ENCODE measurements around the gene CORO6.
A peak's percentile ranks its signal among the peaks of the same experiment; 100 is the strongest.

CORO6 gene

DNA sequence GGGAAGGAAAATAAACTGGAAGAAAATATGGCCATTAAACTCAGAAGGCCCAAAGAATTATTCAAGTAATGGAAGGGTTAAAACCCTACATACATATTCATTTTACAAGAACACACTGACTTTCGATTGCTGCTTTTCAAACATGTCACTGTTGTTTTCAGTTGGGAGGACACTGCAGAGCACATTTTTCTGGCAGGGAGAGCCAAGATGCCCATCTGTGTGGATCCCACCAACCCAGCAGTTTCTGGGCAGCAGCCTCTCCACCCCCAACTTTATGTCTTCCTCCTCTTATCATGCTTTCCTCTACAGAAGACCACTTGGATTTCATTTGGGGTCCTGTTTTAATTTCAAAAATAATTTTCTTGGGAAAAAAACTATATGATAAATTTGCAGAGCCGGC is 7.1 kb upstream of the CORO6 start:
- DNase-seq: no peak

DNA sequence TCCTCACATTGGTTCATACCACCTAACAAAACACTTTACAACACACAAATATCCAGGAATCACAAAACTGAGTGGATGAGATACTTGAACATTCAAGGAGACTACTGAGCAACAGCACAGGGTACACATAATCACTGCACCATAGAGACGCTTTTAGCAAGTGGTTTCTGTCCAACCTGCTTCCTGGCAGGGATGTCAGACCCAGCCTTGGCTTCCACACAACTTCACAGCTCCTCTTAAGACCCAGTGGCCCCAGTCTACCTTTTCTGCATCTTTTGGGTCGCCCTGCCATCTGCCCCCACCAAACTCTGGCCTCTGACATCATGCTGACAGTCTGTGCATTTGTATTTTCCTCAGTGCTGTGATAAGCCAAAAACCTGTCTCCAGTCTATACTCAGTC is 5.9 kb upstream of the CORO6 start:
- DNase-seq: no peak

DNA sequence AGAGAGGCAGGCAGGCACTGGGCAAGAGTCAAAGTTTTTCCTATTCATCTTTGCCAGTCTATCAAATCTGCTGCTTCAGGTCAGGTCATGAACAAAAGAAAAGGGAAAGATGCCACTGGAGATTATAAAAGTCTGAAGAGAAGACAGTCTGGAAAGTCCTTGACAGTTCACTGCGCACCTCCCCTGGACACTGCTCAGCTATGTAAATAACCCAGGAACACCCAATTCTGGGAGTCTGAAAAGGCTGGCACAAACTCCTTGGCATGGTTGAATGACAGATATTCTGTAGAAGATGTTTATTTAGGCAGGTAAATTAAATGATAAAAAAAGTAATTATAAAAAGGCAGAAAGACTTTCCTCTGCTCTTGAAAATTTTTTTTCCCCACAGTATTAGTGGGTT is 5.2 kb upstream of the CORO6 start:
- no peak for DNase-seq

DNA sequence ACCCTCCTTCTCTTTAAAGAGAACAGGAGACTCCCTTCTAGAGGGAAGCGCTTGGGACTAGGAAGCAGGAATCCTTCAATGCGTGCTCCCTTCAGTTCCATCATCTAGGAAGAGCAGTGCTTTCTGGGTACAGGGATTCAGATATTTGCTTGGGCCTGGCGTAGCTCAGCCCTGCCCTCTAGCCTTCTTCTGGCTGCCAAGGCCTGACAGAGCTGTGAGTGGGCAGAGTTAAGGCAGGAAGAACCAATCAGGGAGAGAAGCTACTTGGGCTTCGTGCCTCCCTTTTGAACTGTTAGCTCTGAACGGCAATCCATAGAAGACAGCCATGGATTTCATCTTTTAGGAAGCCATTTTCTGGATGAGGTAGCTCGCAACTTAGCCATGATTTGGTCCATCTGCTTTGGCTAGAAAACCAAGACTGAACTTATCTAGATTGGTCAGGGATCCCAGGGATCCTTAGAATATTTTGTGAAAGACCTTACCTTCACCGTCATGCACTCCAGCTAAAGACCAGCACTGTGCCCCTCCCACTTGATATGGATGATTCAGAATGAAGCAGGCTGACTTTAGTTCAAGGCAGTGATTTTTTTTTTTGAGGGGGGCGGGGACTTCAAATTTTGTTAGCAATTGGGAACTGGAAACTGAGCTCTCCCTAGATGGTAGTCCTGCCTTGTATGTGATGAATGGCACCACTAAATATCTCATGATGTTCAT is 2.5 kb upstream of the CORO6 start:
- DNase-seq: peak; percentile 36

DNA sequence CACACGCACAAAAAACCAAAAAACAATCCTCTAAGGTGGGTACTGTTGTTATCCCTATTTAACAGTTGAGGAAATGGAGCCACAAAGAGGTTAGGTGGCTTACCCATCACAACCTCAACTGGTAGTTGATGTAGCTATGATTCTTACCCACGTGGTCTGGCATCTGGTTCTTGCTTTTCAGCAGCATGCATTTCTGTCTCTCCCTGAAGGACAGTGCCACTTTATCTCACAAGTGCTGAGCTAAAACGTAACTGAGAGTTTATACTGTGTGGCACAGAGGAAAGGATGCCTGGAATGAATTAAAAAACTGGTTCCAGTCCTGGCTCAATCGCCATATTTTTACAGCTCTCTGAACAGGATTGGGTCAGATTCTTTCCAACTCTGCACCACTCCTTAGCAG is 1.9 kb upstream of the CORO6 start:
- no peak for DNase-seq

DNA sequence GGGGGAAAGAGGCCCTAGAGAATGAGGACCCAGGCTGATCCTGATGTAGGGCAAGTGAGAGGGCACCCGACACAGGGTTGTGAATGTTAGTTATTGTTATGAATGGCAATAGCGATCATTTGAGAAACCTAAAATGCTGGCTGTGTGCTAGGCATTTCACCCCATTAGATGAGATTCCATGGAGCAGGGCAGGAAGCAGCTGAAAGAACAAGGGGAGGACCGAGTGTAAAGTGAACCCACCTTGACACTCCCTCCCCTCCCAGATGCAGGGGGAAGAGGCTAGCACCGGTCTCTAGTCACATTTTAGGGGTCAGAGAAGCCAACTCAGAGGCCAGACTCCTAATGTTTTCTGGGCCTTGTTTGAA is 553 bp upstream of the CORO6 start:
- DNase-seq: no peak

DNA sequence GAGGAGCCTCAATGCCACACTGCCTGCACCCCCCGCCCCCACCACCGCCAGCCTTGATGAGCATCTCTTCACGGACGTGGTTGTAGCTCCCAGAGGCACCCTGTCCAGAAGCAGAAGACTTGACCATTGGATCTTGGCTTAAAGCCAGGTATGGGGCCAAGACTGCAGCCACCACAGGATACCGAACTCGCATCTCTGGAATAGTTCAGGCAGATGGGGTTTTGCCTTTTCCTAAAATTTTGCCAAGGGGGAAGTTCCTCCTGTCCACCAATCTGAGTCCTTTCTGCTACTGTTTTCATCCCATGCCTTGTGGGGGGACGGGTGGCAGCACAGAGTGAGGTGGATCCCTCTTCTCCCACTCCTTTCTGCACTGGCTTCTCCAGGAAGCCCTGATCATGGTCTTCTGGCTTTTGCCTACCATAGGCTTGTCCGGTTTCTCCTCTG is 939 bp downstream of the CORO6 start:
- no peak for DNase-seq

DNA sequence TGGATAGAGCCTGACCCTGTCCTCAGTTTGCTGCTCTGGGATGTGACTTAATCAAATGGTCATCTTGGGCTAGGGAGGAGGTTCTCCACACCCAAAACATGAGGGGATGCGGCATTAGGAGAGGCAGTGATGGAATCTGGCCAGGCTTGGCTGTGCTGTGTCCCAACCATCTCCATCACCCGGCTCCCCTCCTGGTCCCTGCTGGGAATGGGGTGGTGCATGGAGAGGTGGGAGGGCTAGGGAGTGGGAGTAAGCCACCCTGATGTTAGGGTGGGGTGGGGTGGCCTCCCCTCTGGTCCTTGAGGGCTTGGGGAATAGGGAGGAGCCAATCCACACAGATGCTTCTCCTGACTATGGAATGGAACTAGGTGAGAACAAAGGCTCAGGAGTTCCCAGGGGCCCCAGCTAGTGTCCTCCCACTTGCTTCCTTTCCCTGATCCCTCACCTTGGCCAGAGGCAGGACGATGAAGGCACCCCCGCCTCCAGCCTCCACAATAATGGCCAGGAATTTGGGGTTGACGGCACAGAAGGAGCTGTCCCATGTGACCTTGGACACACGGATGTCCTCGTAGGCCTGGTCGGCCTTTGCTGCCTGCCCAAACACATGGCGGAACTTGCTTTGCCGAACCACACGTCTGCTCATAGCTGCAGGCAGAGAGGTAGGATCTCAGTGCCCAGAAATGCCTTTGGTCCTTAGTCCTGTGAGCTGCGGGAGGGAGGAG is 1.8 kb downstream of the CORO6 start:
- no peak for DNase-seq

DNA sequence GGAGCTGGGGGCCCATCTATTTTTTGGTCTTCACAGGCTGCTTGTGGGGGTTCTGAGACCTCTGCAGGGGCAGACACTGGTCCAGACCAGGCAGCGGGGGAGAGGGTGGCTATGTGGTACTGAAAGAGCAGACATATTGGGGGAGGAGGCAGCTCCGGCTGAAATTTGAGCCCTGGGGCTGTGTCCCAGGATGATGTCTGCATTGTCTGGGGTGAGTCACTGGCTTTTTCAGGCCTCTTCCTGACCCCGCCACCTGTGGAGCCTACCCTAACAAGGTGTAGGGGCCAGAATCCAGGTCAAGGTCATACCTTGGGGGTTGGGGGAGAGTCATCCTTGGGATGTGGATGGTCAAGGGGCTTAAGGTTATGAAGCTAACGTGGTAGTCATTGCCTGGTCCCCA is 2.4 kb downstream of the CORO6 start:
- DNase-seq: peak; percentile 45

DNA sequence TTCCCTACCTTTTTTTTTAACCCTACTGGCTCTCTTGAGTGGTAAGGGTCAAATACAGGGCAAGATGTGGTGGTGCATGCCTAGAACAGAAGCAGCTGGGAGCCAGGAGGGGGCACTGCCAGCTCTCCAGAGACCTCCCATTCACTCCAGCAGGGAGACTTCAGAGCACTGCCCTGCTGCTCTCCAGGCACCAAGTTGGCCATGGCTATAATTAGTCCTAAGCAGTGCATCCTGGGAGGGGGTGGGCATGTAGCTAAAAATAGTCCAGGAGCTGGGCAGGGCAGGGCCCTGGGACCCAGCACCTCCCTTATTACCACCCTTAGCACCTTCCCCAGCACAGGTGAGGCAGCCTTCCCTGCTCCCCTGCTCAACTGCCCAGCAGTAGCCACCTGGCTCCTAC is 3.5 kb downstream of the CORO6 start:
- DNase-seq: peak; percentile 34

DNA sequence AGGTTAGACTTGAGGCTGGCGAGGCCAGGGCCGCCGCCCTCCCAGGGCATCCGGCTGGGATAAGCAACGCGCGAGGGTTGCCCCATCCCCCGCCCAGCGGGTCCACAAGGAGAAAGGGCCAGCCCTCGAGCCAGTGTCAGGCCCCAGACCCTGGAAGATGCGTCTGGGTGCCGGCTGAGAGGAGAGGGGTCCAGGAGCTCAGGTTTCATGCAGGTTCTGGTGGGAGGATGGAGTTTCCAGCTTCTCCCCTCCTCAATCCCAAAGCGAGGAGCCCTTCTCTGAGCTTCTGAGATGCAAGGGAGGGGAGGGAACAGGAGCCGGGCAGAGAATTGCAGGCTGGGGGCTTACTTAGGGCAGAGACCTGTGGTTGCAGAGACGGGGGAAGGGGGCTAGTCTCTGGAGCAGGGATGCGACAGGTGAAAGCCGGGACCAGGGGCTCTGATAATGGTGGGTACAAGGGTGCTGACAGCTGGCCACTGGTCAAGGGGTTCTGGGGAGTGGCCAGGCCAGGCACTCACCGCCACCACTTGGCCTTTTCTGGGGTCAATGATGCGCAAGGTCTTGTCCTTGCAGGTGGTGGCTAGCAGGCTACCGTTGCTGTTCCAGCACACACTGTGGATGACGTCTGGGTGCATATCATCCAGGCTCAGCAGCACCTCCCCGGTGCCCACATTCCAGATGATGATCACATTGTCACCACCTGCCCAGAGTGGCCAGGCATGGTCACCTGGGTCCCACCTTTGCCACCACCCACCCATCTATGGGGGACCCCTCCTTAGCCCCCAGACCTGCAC is 4.2 kb downstream of the CORO6 start:
- DNase-seq: no peak

DNA sequence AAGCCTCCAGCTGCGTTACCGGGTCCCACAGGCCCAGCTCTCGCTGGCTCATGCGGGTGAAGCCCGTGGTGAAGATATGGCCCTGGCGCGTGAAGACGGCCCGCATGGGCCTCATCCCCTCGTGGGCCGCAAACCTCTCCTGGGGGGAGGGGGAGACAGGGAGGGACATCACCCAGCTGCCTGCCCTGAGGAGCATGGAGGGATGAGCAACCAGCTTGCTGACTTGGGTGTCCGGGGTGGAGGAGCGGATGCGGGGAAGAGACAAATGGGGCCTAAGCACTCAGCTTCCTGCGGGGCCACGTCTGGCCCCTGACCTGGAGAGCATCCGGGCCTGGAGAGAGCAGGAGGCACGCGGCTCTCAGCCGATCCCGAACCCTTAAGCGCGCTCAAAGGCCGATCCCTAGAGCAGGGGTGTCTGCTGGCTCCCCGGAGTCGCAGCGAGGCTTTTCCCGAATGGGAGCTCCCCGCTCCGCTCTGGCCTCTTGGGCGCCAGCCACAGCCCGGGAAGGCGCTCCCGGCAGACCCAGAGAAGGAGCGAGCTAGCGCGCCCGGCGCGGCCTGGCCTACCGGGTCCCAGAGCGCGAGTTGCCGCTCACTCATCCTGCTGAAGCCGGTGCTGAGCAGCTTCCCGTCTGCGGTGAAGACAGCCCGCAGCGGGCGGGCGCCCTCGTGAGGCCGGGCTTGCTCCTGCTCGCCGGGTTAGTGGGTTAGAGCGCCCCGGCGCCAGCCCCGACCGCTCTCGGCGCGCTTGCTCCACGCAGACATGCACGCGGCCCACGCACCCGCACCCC is 5.0 kb downstream of the CORO6 start:
- DNase-seq: peak; percentile 53

DNA sequence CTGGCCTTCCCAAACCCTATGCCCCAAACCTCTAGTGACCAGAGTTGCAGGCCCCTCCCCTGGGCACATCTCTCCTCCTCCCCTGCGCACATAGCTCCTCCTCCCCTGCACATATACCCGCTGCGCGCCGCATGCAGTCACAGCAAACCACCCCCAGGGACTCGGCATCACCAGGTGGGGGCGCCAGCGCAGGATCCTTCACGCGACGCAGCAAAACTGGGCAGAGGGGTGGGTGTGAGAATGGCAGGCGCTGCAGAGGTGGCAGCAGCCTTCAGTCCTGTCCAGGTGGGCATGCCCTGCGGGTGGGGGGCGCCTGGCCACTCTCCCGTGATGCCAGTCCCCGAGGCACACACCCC is 5.6 kb downstream of the CORO6 start:
- peak; percentile 75 for DNase-seq

DNA sequence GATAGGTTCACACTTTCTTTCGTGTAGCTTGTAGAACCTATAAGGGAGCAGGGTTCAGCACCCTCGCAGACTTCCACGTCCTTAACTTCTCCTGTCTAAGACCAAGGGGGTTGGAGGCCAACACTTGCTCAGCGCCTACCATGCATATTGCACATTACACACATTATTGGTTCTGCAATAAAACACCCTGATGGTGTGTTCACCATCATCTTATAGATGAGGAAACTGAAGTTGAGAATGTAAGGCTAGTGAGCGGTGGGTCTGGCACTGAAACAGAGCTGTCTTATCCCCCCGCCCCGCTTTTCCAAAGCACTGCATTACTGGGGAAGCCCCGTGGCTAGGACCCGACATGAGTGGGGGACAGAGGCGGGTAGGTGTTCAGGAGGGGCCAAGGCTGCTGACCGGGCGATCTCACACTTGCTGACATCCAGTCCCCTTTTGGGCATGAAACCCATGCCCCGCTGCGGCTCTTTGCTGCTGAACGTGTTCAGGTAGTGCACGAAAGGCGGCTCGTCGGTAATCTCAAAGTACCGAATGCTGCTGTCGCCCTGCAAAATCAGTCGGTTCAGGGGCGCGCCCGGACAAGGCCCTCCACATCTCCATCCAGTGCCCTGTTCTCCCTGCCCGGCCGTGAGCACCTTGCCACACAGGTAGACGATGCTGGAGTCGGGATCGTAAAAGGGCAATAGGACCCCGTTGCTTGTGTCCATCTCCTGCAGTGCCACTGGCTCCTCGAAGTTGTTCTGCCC is 6.2 kb downstream of the CORO6 start:
- DNase-seq: no peak

DNA sequence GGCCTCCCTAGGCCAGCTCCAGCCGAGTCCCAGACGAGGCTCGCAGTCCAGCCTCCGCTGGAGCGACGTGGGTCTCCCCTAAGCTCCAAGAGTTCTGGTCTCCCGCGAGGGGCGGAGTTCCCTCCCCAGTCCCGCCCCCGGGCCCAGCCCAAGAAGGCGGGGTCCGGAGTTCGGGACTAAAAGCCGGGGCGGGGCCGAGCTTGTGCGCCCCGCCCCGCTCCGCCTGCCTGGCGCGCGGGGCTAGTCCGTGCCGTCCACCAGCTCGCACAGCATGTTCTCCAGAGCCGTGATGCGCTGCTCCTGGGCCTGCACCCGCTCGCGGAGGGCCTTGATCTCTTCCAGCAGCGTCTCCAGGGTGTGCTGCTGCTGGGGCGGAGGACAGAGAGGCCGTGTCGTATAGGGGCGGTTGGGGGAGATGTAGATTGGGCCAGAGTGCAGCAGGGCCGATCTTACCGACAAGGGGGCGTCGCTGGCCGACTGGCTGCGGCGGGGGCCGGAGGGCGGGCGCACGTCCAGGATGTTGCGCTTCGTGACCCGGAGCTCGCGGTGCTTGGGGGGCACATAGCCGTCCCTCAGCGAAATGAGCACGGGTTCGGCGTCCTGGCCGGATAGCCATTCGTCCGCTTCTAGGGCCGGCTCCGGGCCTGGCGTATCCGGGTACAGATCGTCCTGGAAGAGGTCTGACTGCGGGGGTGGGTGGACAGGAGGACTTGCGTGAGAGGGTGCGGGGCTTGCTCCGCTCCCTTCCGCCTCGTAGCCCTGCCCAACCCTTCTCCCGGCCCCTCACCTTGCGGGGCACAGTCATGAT is 7.0 kb downstream of the CORO6 start:
- DNase-seq: peak; percentile 72

DNA sequence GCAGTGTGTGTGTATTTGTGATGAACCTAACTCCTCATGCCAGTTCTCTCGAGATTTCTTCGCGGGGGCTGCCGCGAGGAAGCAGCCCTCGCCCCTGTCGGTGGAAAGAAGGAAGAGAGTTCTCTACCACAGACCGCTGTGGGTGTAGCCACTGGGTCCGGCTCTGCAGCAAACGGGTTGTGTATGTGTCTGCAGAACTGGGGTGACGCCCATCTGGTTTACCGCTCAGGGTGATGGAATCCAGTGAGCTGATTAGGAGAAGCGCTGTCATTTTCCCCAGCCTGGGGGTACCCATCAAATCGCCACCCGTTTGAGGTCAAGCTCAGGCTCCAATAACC is 7.7 kb downstream of the CORO6 start:
- no peak for DNase-seq

DNA sequence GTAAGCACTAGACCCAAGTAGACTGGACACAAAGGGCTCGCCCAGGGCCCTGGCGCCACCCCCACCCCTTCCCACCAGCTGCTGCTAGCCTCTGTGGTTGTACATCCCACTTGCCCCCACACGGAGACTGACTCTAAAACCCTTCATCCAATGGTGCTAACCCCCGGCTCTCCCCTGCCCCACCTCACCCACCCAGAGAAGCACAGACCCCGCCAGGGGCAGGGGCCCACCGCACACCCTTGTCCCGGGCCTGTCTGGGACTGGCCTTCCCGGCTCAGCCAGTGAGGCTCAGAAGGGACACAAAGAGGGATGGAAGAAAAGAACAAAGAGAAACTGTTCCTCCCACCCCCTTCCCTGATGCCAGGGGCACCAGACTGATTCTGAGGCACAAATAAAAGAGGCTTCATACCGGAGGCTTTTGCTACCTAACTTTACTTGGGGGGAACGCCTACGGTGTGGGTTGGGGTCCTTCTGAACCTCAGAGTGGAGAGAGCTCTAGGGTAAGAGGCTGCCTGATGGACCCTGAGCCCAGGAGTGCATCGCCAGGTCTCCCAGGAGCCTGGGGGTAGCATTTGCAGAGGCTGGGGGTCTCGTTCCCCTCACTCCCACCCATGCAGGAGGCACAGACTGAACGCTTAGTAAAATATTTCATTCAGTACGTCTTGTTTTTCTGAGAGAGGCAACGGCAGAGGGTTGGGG is 8.2 kb downstream of the CORO6 start:
- DNase-seq: no peak

DNA sequence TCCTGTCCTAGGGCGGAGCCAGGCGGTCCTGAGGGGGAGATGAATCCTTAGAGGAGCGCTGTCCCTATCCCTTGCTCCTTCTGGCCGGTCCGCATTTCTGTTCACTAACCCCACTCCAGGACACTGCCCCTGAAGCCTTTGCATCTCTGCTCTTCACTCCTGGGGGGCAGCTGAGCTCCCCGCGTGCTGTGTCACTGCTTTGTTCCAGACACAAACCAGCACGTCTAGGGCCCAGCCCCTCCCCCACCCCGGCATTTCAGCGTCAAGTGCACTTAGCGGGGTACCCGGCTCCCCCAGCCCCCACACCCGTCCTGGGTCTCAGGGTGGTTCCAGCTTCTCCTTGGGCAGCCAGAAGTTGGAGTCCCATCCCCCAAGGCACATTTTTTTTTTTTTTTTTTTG is 8.9 kb downstream of the CORO6 start:
- no peak for DNase-seq

DNA sequence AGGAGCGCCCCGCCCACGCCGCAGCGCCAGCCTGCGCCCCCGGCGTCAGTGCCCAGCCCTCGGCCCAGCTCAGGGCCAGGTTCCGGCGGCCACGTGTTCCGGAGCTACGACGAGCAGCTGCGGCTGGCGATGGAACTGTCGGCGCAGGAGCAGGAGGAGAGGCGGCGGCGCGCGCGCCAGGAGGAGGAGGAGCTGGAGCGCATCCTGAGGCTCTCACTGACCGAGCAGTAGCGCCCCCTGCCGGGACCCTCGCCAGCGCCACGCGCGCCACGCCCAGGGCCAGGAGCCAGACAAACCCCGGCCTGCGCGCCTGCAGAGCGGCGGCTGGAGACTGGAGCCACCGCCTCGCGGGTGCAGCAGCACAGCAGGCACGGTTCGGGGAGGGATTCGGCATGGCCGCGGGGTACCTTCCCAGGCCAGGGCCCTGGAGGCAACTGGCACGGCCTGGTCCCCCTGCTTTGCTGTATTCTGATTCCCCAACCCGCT is 9.3 kb downstream of the CORO6 start:
- DNase-seq: no peak

DNA sequence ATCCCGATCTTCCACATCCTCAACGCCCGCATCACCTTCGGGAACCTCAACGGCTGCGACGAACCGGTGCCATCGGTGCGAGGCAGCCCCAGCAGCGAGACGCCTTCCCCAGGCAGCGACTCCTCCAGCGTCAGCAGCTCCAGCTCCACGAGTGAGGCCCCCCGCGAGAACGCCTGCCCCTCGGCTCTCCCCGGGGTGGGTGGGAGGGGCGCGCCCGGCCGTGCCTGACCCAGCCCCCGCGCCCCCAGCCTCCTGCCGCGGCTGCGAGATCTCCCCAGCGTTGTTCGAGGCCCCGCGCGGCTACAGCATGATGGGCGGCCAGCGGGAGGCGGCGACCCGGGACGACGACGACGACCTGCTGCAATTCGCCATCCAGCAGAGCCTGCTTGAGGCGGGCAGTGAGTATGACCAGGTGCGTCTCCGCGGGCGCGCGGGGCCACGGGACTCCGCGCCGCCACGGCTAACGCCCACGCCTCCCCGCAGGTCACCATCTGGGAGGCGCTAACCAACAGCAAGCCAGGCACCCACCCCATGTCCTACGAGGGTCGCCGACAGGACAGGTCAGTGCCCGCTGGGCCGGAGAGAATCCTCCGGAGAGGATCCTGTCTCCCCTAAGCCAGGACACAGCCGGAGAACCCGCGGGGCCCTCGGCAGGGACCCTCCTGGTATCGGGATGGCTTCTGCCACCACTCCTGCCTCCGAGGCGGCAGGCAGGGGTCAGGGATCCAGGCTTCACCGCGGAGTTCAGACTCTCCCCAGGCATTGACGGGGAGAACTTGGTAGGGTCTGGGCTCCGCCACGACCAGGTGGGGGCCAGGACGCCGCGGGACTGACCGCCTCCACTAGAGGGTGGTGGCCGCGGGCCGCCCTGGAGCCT is 10.1 kb downstream of the CORO6 start:
- DNase-seq: no peak

Measured in HCEC 1CT (cell line).